Activated CD8-positive, alpha-beta memory T cell treated with anti-CD3 and anti-CD28 coated beads, Interleukin-2, amount 50 U/mL, for 4 hours (primary cell): ENCODE data around the gene TFPI.
A peak's percentile ranks its signal among the peaks of the same experiment; 100 is the strongest.

ENCODE experiments used
- DNase-seq: peaks from one replicate; pipeline ENCODE4 v3.0.0-alpha.2; 2020

Gene TFPI

DNA sequence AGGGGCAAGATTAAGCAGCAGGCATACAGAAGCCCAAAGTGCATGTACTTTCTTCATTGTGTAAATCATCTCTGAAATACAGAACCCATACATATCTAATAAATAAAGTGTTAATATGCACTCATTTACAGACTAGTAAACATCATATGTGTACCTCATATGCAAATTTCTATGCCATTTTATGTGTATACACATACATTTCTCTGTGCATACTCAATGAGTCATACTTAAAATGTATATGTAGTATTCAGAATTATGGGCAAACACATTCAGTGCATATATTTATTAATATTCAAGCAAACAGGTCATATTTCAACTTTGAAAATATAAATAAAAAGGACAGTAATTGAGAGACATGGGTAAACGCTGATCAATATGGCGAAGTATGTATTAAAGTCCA lies 50.5 kb downstream of the TFPI start:
- DNase-seq = no peak

DNA sequence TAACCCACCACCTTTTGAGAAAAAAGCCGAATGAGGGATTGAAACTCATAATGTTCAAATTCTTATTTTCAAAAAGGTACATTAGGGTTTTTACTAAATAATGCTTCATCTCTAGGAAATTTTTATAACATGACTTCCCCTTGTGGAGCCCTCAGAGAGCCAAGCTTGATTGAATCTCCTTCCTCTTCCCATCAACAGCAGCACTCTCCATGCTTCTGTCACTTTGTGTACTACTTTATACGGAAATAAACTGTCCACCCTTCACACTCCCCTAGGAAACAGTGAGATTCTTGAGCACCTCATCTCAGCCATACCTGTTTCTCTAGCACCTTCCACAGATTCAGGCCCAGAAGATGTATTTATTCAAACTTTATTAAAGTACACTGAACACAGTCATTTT lies 51.8 kb downstream of the TFPI start:
- no peak for DNase-seq

DNA sequence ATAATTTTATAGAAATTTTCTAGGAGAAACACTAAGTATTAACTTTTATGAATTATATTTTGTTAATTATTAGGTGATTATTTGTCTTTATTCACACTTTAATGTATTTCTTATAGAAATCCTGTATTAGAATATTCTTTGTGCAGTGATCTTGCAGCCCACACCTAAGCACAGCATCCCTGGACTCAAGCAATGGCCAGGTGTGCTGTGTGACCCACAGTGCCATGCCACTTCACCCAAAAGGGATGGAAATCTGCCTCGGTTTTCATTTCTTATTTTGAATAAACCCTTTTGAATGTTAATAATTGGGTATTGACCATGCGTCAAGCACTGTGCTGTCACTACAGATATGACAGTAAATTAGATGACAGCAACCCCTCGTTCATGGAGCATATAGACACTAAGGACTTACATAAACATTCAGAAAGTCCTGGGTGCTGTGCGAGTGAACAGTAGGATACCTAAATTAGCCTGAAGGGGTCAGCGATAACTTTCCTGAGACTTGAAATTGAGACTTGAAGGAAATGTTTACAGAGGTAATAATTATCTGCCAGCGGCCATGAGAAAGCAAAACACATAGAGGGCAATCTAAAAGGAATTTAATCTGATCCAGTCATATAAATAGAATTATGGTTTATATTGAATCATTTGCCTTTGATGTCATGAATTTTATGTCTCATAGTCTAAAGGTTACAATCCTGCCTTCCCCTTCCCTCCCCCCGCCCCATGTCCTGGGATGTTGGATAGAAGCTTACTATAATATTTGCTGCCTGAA lies 53.5 kb downstream of the TFPI start:
- no peak for DNase-seq

DNA sequence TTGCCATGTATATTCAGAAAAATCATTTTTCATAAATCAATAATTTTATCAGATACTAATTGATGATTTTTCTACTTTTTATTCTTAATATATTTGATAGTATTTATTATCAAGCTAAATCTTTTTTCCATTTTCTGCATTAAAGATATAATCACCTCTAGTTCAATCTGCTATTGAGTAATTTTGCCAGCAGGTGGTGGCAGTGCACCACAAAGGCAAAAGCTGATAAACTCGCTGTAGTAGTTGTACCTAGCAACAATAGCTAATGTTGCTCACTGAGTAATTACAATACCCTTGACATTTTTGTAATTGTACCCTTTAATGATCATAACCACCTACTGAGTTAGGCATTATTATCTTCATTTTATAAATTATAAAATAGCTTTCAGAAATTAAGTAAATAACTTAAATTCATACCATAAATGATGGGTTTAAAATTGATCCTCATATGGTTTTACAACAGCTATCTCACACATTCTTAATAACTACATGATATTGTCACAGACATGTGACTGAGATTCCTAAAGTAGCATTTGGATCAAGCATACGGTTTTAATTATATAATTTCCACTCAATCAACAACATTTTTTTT lies 54.2 kb downstream of the TFPI start:
- peak; percentile 25 for DNase-seq

DNA sequence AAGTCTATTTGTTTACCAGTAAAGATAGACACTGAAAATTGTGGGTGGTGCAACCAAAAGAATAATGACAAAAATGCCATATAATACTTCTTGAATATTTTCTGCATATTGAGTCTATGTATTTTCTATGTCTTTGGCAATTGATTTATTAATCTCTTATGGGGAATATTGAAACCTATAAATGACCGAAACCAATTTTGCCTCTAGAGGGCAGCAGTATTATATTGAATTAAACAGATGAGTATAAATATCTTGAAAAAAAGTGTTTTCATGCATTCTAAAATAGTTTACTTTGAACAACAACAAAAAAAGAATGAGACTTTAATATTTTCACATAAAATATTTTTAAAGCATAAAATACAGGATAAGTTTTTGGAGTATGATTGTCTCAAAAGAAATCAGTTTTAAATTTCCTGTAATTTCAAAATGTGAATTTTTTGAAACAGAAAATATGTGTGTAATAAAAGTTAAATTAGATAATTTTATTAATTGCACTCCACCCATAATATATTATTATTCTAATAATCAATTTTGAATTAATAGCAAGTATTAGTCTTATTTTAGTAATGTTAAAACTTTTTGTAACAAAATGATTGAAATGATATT lies 56.3 kb downstream of the TFPI start:
- DNase-seq = no peak

DNA sequence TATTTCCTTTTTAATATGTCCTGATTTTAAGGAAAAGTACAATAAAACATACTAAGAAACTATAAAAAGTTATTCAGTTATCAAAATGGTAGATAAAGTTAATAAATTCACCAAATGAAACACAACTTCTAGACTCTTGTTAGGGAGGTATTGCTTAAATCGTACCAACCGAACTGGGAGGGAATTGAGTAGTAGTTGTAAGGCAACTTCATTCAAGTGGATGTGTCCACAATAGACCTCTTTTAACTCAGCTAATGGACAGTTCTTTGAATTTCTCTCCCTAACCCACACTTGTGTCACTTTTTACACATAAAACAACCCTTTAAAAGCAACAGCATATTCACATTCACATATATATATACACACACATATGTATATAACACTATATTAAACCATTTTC lies 57.1 kb downstream of the TFPI start:
- no peak for DNase-seq

DNA sequence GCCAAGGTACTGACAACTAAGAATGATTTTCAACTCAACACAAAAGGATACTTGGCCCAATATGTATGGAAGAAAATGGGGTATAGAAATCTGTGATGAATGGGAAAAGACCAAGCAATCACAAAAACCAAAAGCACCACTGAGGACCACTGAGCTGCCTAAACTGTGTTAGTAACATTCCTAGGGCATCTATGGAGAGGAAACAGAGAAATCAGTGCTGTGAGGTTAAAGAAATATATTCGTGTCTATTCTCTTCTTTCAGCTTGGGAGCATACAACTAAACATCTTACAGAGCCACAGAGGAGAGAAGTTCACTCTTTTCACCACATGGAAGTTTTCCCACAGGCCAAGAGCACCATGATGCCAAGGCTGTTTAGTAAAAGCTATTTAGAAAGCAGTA lies 58.9 kb downstream of the TFPI start:
- DNase-seq = no peak

DNA sequence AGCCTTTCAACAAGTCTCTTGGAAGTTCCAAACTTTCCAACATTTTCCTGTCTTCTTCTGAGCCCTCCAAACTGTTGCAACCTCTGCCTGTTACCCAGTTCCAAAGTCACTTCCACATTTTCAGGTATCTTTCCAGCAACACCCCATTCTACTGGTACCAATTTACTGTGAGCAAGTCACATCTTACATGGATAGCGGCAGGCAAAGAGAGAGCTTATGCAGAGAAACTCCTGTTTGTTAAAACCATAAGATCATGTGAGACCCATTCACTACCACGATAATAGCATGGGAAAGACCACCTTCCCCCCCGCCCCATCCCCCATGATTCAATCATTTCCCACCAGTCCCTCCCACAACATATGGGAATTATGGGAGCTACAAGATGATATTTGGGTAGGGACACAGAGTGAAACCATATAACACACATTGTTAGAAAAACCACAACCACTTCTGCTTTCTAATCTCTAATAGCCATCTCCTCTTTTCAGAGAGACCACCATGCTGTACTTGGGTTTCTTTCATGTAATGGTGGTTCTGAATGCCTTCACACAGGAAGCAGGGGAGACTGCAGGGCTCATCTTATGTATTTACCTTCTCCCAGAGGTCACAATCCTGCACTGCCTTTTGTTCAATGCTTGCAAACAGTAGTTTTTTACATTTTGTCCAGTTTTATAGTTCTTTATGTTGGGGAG lies 60.2 kb downstream of the TFPI start:
- no peak for DNase-seq

DNA sequence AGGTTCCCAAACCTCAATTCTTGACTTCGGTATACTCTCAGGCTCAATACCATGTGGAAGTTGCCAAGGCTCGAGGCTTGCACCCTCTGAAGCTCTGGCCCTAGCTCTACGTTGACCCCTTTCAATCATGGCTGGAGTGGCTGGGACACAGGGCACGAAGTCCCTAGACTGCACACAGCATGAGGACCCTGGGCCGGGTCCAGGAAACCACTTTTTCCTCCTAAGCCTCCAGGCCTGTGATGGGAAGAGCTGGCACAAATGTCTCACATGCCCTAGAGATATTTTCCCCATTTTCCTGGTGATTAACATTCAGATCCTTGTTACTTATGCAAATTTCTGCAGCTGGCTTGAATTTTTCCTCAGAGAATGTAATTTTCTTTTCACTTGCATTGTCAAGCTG lies 61.1 kb downstream of the TFPI start:
- no peak for DNase-seq

DNA sequence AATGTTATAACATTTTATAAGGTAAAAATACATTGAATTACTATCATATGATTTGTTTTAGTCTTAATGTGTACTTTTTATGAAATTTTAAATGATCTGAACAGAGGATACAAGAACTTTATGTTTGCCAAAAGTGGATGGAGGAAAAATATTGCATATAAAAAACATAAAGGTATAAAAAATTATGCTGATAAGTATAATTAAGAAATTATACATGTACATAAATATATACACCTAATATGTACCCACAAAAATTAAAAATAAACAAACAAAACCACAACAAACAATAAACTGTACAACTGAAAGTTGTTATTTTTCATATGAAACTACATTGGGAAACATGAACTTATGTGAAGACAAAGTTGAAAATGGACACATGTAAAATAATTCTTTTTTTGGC lies 68.0 kb downstream of the TFPI start:
- DNase-seq = no peak

DNA sequence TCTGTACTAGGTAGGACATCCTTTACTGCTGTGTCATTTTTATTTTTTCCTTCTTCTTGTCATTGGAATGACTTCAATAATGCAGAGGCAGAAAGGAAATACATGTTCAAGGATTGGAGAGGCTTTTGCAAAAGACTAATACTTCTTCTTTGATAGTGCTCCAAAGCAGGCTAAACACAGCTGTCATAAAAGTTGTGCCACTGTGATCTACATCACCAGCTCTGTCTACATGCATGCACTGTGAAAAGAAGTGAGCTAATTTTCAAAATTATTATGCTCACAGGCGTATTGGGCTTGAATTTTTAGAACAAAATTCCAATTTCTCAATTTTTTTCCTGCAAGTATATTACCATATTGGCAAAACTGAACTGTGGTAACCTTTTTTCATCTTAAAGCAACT lies 68.7 kb downstream of the TFPI start:
- DNase-seq = no peak

DNA sequence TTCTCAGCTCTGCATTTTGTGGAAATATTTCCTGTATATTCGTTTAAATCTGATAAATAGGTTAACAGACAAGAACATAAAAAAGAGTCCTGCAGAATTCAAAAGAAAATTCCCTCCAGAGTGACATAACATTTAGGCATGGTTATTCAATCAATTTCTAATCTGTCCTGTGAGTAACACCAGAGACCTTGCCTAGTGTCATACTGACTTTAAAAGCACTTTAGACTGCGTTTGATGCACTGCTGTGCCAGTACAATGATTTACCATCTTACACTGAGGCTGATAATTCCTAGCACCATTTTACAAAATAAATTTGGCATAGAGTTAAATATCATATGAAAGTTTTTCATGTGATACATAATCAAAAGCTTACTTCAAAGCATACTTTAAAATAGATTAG lies 70.7 kb downstream of the TFPI start:
- DNase-seq = no peak

DNA sequence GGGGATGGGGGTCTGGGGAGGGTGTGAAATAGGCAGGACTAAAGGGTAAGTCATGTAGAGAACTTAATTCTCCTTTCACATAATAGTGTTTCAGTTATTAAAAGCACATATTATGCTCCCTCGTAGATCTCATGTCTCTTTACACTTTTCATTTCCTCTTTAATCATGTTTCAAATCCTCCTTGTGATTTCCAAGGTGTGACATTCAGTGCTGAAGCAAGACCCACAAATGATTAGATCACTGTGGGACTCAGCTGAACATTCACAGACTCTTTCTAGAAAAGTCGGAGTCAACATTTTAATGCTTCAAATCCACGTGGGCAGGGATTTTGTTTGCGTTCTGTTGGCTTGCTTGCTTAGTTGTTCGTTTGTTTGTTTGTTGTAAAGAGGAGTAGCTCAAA lies 71.4 kb downstream of the TFPI start:
- DNase-seq = no peak

DNA sequence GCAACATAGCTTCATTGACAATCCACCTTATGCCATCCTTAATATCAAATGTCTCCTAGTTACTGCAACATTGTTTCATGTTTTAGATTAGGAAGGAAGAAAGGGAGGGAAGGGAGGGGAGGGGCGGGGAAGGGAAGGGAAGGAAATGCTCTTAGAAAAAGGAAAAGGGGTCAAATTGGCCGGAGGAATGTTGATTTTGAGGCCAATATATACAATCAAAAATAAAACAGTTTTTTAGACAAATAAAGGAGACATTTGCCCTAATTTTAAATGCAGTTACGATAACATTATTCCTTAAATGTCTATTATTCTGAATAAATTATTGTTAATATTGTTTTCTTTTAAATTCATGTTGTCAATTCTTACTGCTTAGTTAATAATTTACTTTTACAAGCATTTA lies 72.7 kb downstream of the TFPI start:
- DNase-seq = no peak

DNA sequence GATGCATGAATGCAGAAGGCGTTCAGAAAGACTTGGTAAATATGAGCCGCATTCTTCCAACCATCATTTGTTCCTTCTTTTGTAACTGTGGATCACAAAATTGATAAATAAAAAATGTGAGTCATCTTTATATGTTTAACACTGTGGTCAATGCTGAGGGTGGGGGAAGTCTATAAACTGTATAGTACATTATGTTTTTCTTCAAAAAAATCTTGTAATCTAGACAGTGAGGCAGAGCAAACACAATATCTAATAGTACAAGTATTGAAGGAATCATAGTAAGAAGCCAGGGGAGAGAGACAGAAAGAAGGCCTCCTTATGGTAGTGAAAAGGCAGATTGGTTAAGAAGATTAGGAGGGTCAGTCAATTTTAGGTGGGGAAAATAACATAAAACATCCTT lies 75.5 kb downstream of the TFPI start:
- no peak for DNase-seq

DNA sequence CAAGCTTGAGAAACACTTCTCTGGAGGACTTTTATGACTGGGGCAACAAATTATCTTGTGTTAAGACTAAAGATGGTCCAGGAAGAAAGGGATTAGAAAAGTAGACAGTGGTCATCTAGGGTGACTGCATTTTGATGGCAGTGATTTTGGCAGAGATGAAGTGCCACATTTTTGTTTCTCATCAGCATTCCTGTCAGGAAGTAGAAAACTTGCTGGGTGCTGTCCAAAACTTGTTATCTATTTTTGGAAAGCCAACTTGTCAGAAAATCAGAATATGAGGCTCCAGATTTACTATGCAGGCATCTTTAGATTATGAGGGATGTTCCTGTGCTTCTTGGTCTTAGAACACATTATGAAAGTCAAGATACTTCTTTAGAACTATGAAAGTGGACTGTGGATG lies 77.2 kb downstream of the TFPI start:
- no peak for DNase-seq

DNA sequence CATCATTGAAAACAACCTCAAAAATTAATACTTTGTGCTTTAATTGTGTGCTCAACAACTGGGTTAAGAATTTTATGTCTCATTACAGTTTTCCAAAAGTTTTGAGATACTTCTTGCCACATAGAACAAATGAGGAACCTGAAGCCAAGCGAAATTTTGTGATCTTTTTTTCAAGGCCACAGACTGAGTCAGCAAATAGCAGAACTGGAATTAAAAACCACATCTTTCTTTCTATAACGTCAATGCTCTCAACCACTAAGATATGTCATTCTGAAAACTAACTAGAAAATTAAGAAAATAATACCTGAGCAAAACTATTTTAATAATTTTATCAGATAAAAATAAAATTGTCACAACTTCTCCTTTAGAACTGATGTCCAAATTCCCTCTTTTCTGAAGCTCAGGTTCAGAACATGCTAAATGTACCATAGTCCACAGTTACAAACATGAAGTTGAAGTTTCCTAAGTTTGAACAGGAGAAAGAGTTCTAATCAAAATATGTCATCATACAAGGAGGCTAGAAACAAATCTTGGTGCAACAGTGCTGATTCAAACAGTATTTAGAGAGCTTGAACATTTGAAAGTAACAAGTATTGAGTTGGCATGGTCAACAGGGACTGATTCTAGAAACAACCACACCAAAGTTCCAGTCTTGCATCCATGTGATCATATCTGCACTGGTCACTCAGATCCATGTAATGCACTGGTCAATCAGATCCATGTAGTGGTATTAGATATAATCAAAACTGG lies 78.6 kb downstream of the TFPI start:
- DNase-seq = no peak

DNA sequence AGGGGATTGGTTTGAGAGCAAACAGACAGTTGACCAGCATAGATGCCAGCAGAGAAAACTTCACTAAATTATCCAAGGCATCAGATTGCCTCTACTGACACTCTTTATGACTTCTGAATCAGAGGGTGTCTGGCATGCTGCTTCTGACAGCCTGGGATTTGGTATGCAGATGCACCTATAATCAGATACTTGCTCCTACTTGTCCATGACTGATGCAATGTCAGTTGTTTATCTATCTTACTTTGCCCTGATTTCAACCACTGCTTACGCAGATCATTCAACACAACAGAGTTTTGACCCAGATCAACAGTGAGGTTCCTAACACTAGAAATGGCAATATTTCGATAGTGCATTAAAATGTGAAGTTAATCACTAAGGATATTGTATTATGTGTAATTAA lies 83.5 kb downstream of the TFPI start:
- no peak for DNase-seq

DNA sequence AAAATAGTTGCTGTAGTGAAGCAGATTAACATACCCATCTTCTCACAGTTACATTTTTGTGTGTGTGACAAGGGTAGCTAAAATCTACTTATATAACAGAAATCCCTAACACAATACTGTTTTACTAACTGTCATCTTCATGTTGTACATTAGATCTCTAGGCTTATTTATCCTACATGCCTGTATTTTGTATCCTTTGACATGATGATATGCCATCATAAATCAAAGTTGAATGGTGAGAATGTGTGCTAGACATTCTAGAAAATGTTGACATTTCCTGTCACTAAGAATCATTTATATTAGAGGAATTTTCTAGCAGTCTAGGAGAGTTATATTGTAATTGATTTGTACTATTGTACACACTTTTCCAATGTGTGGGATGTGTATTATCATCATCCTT lies 84.7 kb downstream of the TFPI start:
- DNase-seq = no peak

DNA sequence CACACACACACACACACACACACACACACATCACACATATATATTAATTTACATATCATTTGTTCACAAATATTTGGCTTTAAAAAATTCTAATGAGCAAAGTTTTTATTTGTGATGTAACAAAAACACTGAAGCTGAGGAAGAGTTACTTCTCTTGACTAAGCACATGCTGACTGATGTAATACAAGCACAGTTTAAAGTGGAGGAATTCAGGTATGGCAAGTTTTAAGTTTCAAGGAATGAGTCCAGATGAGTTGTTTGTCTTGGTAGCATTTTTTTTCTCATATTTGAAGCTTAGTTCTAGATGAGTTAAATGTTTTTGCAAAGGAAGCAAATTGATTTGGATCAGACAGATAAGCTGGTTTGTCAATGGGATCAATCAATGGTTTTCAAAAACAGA lies 86.0 kb downstream of the TFPI start:
- no peak for DNase-seq

DNA sequence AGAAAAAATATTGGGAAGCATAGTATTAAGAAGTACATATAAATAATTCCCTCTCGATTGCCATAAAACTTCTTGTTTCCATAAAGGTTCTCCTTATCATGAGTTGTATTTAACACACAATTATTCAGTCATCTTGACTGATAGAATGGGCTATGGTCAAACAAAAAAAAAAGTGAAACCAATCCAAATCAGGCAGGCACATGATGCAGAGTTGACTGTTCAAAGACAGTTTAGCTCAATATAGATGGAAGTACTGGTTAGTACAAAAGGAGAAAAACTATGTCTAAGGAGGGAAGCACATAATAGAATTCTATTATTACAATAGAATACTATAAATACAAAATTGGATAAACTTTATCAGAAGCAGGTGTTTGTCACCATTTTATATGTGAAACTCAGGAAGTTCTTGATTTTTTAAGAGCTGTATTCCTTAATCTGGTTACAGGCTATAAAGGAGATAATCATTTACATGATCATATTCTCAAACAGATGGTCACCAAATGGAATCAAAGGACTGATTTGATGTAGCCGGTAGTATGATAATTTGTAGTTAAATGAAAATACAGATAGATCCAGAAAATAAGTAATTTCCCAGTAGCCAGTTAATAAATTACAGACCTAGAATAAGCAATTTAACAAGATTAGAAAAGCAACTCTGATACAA lies 88.0 kb downstream of the TFPI start:
- no peak for DNase-seq

DNA sequence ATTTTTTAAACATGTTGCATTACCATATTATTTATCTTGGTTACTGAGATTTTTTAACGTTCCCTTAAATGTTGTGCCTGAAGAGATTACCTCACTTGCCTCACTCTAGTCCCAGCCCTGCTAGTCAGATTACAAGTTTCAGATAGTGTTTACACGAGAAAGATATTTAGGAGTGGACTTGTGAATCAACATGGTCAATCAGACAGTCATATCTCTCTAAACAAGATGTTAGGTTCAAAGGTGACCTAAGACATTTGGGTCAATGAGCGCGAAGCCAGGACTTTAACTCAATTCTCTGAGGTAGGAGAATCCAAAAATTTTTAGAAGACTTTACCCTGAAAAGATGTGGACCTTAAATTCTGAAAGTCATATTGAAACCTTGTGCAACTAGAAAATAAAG lies 91.4 kb downstream of the TFPI start:
- DNase-seq = no peak
